ENCODE data around the gene BDH2.

- TF ChIP-seq, protein P1, sequence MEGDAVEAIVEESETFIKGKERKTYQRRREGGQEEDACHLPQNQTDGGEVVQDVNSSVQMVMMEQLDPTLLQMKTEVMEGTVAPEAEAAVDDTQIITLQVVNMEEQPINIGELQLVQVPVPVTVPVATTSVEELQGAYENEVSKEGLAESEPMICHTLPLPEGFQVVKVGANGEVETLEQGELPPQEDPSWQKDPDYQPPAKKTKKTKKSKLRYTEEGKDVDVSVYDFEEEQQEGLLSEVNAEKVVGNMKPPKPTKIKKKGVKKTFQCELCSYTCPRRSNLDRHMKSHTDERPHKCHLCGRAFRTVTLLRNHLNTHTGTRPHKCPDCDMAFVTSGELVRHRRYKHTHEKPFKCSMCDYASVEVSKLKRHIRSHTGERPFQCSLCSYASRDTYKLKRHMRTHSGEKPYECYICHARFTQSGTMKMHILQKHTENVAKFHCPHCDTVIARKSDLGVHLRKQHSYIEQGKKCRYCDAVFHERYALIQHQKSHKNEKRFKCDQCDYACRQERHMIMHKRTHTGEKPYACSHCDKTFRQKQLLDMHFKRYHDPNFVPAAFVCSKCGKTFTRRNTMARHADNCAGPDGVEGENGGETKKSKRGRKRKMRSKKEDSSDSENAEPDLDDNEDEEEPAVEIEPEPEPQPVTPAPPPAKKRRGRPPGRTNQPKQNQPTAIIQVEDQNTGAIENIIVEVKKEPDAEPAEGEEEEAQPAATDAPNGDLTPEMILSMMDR (IDR thresholded peaks at IDR 0.05): no peak
- TF ChIP-seq POLR2A (IDR thresholded peaks at IDR 0.05; ENCODE audit: low read length): no peak
- TF ChIP-seq SREBF2 (IDR thresholded peaks at IDR 0.05): no peak
- no peak for TF ChIP-seq JUN (IDR thresholded peaks at IDR 0.05)
Observed at GRCh38 chr4:103118166-103118565, 18.5 kb upstream of the BDH2 start.

All from A549 (cell line).